Liver (tissue), 2 donors: ENCODE data around the gene STIM1.

Source experiments
- CTCF ChIP-seq: fragments of 150-350 bp; IDR thresholded peaks from 2 replicates; pipeline ENCODE4 v1.5.1; 2017; ENCODE audit warnings: improper control_type of control experiment, low read depth, low read length; ENCODE audit not compliant: missing input control
- MAX ChIP-seq: IDR thresholded peaks from 2 replicates; pipeline ENCODE4 v1.6.1; 2016; ENCODE audit warnings: antibody characterized with exemption
- REST ChIP-seq: IDR thresholded peaks from 2 replicates; pipeline ENCODE4 v1.6.1; 2016; ENCODE audit warnings: antibody characterized with exemption, mild to moderate bottlenecking
- donor health status: healthy.

- TF ChIP-seq MAX (no peak), CTCF (no peak), REST (no peak)
These were observed 52.1 kb downstream of the STIM1 start for GRCh38 chr11:3907590-3907989.
